H1 (cell line): ENCODE data around the gene PLLP. TPM values are rescaled to one million over a fixed set of nuclear protein-coding genes. Genes with fewer than 3 reads are reported as not detected.

Source experiments
- CHD1 ChIP-seq: IDR thresholded peaks from 2 replicates; pipeline ENCODE4 v1.6.1; 2012; ENCODE audit warnings: low read depth, low read length, improper control_type of control experiment
- TAF1 ChIP-seq: IDR thresholded peaks from 2 replicates; pipeline ENCODE4 v1.6.1; 2011; ENCODE audit warnings: mild to moderate bottlenecking, low read depth, low read length
- polyA plus RNA-seq, 7 experiments: library from polyadenylated mRNA; depleted of rRNA in 3 of 7; stranded (reverse) in 5 of 7; unstranded in 2 of 7; fragments of >200 nt in 5 of 7; fragments of 200-250 nt in 2 of 7; gene quantifications; 1 replicate in 5 of 7; 2 replicates in 1 of 7; 4 replicates in 1 of 7; pipeline versions ENCODE4 v1.2.1 to v1.2.3, GENCODE V29; 2011 to 2013; ENCODE audit warnings: missing spikeins in 2 of 7, mixed read lengths in 2 of 7
- total RNA-seq: library from RNA; stranded (reverse); fragmentation: NEBNext Ultra II Directional; extraction: Animal tissue kit (Norgen Biotek cat#: 25700); gene quantifications from 2 replicates; pipeline ENCODE4 v1.2.1, GENCODE V29; 2021

Gene PLLP
- total and polyA plus RNA-seq, 2 of the 8 experiments (the other 6 are each of a cell fraction or from before 2014, with no cell fraction given): 2.9 to 10.6 TPM

DNA sequence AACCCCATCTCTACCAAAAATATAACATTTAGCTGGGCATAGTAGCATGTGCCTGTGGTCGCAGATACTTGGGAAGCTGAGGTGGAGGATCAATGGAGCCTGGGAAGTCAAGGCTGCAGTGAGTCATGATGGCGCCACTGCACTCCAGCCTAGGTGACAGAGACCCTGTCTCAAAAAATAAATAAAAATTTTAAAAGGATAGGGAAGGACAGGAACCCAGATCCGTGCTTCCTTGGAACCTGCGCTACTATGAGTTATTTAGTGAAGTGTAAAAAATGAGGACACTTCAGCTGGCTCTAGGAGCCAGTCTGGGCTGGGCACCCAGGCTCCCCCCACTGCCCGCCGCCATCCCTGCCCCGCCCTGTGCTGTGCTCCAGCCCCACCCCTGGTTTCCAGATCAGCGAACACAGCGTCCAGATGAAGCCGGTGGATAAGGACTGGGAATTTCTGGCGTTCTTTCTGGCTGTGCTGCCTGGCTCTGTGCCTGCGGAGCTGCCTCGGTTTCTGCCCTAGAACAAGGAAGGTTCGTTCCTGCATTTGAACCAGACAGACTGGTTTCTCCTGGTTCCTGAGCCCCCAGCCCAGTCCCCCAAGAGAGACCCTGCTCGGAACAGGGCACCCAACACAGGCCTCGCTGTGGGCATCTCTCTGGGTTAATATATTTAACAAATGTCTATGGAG is 18.5 kb downstream of the PLLP start (continued):
- TF ChIP-seq CHD1 (no peak), TAF1 (no peak)
